ENCODE measurements around the gene JARID2.

The JARID2 gene

DNA sequence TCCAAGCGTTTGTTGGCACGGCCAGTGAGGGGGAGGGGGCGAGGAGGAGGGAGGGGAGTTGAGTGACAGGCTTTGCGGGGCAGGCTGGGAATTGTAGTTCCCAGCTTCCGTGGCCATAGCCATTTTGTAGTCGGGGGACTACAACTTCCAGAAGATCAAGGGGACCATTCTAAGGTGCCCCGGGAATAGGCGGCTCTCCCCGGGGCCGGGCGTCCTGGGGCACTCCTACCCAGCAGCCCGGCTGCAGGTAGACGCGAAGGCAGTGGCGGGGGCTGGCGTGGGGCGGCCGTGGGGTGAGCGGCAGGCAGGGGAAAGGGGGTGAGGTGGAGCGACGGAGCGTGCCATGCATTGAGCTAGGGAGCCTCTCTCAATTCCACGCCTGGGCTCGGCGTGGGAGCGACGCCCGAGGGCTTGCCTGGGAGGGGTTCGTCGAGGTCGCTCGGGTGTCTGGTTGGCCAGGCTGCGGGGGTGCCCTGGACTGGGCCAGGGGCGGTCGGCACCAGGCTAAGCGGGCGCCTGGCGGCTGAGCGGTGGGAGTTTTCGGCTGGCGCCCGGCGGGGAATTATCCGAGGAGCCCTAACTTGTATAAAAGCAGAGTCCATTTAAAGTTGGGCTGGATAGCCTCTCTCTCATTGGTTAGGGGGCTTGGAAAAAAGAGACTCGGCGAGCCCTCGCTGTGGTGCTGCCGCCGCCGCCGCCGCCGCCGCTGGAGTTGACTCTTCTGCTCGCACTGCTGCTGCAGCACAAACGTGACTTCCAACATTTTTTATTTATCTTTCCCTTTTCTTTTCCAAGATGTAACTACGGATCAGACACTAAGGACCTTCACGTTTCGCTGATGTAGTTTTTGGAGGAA lies at the start of gene JARID2:
TSS of gene JARID2 (plus strand) at position 709 of the 856 bp plus-strand sequence. CDS start 471 bp downstream, outside the sequence.
- DNase-seq, result peak; percentile 99
- H3K9me3 ChIP-seq, result no peaks in the 10 kb centered on the region
- peak within 1 kb of the TSS; percentile 60 to 69 for H3K4me3 ChIP-seq
- no peaks in the 10 kb centered on the region for H3K36me3 ChIP-seq
- TF ChIP-seq, protein P1, sequence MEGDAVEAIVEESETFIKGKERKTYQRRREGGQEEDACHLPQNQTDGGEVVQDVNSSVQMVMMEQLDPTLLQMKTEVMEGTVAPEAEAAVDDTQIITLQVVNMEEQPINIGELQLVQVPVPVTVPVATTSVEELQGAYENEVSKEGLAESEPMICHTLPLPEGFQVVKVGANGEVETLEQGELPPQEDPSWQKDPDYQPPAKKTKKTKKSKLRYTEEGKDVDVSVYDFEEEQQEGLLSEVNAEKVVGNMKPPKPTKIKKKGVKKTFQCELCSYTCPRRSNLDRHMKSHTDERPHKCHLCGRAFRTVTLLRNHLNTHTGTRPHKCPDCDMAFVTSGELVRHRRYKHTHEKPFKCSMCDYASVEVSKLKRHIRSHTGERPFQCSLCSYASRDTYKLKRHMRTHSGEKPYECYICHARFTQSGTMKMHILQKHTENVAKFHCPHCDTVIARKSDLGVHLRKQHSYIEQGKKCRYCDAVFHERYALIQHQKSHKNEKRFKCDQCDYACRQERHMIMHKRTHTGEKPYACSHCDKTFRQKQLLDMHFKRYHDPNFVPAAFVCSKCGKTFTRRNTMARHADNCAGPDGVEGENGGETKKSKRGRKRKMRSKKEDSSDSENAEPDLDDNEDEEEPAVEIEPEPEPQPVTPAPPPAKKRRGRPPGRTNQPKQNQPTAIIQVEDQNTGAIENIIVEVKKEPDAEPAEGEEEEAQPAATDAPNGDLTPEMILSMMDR (IDR thresholded peaks at IDR 0.05), result no peak
- peak within 1 kb of the TSS; percentile 88 to 97 for H3K27ac ChIP-seq
- H3K27me3 ChIP-seq, result no peaks in the 10 kb centered on the region
- peaks cover 0 to 24% (median 7%) of the 10 kb centered on the region in 4 donors for H3K4me1 ChIP-seq
- intact Hi-C loops (cut with DNase I; ENCODE audit: low total_unique reads), result loop anchor here (10.0 kb wide), 3 partner anchors 189 to 1041 kb away; no protein-coding TSS in a partner anchor

DNA sequence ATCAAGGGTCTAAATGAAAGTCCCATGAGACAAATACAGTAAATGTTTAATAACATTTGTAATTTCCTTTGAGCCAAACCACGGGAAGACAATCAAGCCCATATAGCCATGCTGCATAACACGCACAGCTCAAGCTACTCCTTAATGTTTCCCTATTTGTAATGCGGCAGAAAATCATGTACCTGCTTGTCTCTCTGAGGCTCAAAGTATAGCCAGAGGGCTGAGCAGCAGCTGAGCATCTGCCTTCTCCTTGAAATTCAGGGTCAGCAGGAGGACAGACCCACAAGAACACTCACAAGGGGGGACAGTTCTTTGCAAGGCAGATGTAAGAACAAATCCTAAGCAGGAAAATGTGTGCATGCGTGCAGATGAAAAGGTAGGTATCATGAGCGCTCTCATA lies 45.8 kb upstream of the JARID2 start:
- Histone ChIP-seq H3K9me3 (no peaks in the 10 kb centered on the region), H3K4me3 (no peak overlapping the region), H3K27ac (no peak overlapping the region), H3K4me1 (no peaks in the 10 kb centered on the region), H3K36me3 (no peaks in the 10 kb centered on the region), H3K27me3 (no peaks in the 10 kb centered on the region)
- TF ChIP-seq, protein P1 (IDR thresholded peaks at IDR 0.05), result no peak
- DNase-seq, result no peak
- intact Hi-C loops (cut with DNase I; ENCODE audit: low total_unique reads), result no loop called here

DNA sequence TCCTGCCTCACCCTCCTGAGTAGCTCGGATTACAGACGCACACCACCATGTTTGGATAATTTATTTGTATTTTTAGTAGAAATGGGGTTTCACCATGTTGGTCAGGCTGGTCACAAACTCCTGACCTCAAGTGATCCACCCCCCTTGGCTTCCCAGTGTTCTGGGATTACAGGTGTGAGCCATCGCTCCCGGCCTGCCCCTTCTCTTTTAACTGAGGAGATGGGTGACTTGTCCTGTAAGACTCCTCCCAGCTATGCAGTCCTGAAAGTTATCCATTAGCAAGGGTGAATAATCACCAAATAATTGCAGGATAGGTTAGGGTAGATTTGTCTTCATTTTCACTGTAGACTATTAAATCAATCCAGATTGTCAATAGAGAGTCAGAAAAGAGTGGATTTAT lies 40.5 kb upstream of the JARID2 start:
- Histone ChIP-seq H3K27me3 (no peaks in the 10 kb centered on the region), H3K27ac (no peak overlapping the region), H3K9me3 (no peaks in the 10 kb centered on the region), H3K4me1 (no peaks in the 10 kb centered on the region), H3K36me3 (no peaks in the 10 kb centered on the region), H3K4me3 (no peak overlapping the region)
- intact Hi-C loops (cut with DNase I; ENCODE audit: low total_unique reads), result no loop called here
- TF ChIP-seq, protein P1 (IDR thresholded peaks at IDR 0.05), result no peak
- no peak for DNase-seq

DNA sequence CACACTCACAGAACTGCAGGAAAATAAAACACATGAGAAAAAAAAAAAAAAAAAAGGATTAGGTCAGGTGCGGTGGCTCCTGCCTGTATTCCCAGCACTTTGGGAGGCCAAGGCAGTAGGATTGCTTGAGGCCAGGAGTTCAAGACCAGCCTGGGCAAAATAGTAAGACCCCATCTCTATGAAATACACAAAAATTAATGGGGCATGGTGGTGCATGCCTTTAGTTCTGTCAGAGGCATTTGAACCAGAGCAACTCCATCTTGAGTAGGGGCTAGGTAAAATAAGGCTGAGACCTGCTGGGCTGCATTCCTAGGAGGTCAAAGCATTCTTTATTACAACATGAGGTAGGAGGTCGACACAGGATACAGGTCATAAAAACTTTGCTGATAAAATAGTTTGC lies 39.0 kb upstream of the JARID2 start:
- H3K27ac ChIP-seq, result no peak overlapping the region
- H3K4me1 ChIP-seq, result no peaks in the 10 kb centered on the region

DNA sequence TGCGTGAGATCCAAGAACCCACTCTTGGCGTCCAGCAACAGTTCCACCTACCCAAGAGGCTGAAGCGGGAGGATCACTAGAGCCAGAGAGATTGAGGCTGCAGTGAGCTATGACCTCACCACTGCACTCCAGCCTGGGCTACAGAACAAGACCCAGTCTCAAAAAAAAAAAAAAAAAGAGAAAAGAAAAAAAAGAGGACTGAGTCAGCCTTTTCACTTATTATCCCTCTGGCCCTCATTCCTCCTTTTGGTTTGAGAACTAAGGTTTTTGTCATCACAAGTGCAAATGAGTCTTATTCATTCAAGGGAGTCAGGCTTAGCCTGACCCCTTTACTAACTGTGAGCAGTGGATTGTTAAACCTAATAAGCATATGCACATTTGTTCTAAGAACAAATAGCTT lies 37.9 kb upstream of the JARID2 start:
- H3K27me3 ChIP-seq, result no peaks in the 10 kb centered on the region
- H3K4me1 ChIP-seq, result no peaks in the 10 kb centered on the region
- no peak overlapping the region for H3K4me3 ChIP-seq
- no peaks in the 10 kb centered on the region for H3K36me3 ChIP-seq
- no peak overlapping the region for H3K27ac ChIP-seq
- TF ChIP-seq, protein P1 (IDR thresholded peaks at IDR 0.05), result no peak
- no peak for DNase-seq
- H3K9me3 ChIP-seq, result no peaks in the 10 kb centered on the region
- intact Hi-C loops (cut with DNase I; ENCODE audit: low total_unique reads), result no loop called here

More for the DNA sequence above, 39.0 kb upstream of the JARID2 start:
- Histone ChIP-seq H3K27me3 (no peaks in the 10 kb centered on the region), H3K36me3 (no peaks in the 10 kb centered on the region), H3K9me3 (no peaks in the 10 kb centered on the region), H3K4me3 (no peak overlapping the region)
- intact Hi-C loops (cut with DNase I; ENCODE audit: low total_unique reads), result no loop called here
- TF ChIP-seq, protein P1 (IDR thresholded peaks at IDR 0.05), result no peak
- DNase-seq, result no peak

All from tibial artery (tissue), 4 donors.